WTC11 (cell line): ENCODE measurements around the gene TMEM121B. TPM values are rescaled to one million over a fixed set of nuclear protein-coding genes. Genes with fewer than 3 reads are reported as not detected.

Experiments
- ATAC-seq: fragments of 200-7000 bp; cut with Tn5 transposase; 2 replicates; pipeline ENCODE4 v1.10.0; 2021; ENCODE audit warnings: mild to moderate bottlenecking, moderate library complexity
- CTCF ChIA-PET: fragments of 300-600 bp; sonication (Branson Sonifier 250); formaldehyde crosslinking; loops from one replicate; lab custom pipeline; 2021; ENCODE audit warnings: antibody characterized with exemption; lab: Charles Lee
- POLR2A ChIA-PET: fragments of 350-600 bp; sonication (Branson Sonifier 250); formaldehyde crosslinking; loops from one replicate; lab custom pipeline; 2021; ENCODE audit warnings: antibody characterized with exemption; lab: Charles Lee
- DNase-seq: peaks from one replicate; pipeline ENCODE4 v3.0.0; 2021; ENCODE audit warnings: low spot score
- H3K27ac Mint-ChIP-seq: 2 replicates; pipeline ENCODE4 v1.8.0; 2021; ENCODE audit warnings: mixed read lengths
- H3K27me3 Mint-ChIP-seq: 2 replicates; pipeline ENCODE4 v1.8.0; 2021; ENCODE audit warnings: low read depth, mild to moderate bottlenecking, moderate library complexity, mixed read lengths
- H3K36me3 Mint-ChIP-seq: 2 replicates; pipeline ENCODE4 v1.8.0; 2021; ENCODE audit warnings: mixed read lengths
- H3K4me1 Mint-ChIP-seq: 2 replicates; pipeline ENCODE4 v1.8.0; 2022; ENCODE audit warnings: mixed read lengths
- H3K4me3 Mint-ChIP-seq: 2 replicates; pipeline ENCODE4 v1.8.0; 2021; ENCODE audit warnings: mild to moderate bottlenecking, moderate library complexity, mixed read lengths
- H3K9me3 Mint-ChIP-seq: 2 replicates; pipeline ENCODE4 v1.8.0; 2021; ENCODE audit warnings: mixed read lengths
- AR ChIP-seq: fragments of 250-450 bp; sonication (Bioruptor Pico); IDR thresholded peaks from 2 replicates; pipeline ENCODE4 v1.9.0; 2021; ENCODE audit warnings: mild to moderate bottlenecking
- CTCF ChIP-seq: fragments of 200-600 bp; IDR thresholded peaks from 2 replicates; pipeline ENCODE4 v1.8.0; 2022; ENCODE audit warnings: antibody characterized with exemption
- E2F1 ChIP-seq: sonication (generic); formaldehyde crosslinking; IDR thresholded peaks from 2 replicates; pipeline ENCODE4 v1.8.0; 2022; ENCODE audit warnings: mild to moderate bottlenecking, missing genetic modification reagents
- FOXP1 ChIP-seq: sonication (generic); formaldehyde crosslinking; IDR thresholded peaks from 2 replicates; pipeline ENCODE4 v1.8.0; 2022; ENCODE audit warnings: missing genetic modification reagents, mild to moderate bottlenecking, moderate library complexity, borderline replicate concordance
- JAZF1 ChIP-seq: fragments of 250-450 bp; sonication (Bioruptor Pico); IDR thresholded peaks from 2 replicates; pipeline ENCODE4 v1.9.0; 2021; ENCODE audit warnings: moderate library complexity, mild to moderate bottlenecking, inconsistent platforms
- JUN ChIP-seq: sonication (generic); formaldehyde crosslinking; IDR thresholded peaks from 2 replicates; pipeline ENCODE4 v1.8.0; 2023; ENCODE audit warnings: mild to moderate bottlenecking, missing genetic modification reagents
- MXD4 ChIP-seq: fragments of 250-450 bp; sonication (Bioruptor Pico); IDR thresholded peaks from 2 replicates; pipeline ENCODE4 v1.8.0; 2021; ENCODE audit warnings: mild to moderate bottlenecking, moderate library complexity, borderline replicate concordance
- NFYB ChIP-seq: sonication (generic); formaldehyde crosslinking; conservative IDR thresholded peaks from 2 replicates; pipeline ENCODE4 v1.8.0; 2022; ENCODE audit warnings: low read depth, missing genetic modification reagents
- NR1H2 ChIP-seq: sonication (generic); formaldehyde crosslinking; IDR thresholded peaks from 2 replicates; pipeline ENCODE4 v1.9.0; 2021; ENCODE audit warnings: mild to moderate bottlenecking, moderate library complexity, missing genetic modification reagents
- RORB ChIP-seq: fragments of 250-450 bp; sonication (Bioruptor Pico); IDR thresholded peaks from 2 replicates; pipeline ENCODE4 v1.9.0; 2021; ENCODE audit warnings: mild to moderate bottlenecking
- SMAD3 ChIP-seq: sonication (generic); formaldehyde crosslinking; IDR thresholded peaks from 2 replicates; pipeline ENCODE4 v1.8.0; 2022; ENCODE audit warnings: missing genetic modification reagents, mild to moderate bottlenecking, borderline replicate concordance
- TEAD1 ChIP-seq: sonication (generic); formaldehyde crosslinking; IDR thresholded peaks from 2 replicates; pipeline ENCODE4 v1.8.0; 2022; ENCODE audit warnings: mild to moderate bottlenecking, missing genetic modification reagents
- TP53 ChIP-seq: sonication (generic); formaldehyde crosslinking; IDR thresholded peaks from 2 replicates; pipeline ENCODE4 v1.8.1; 2023; ENCODE audit warnings: mild to moderate bottlenecking, missing genetic modification reagents
- USF2 ChIP-seq: sonication (generic); formaldehyde crosslinking; IDR thresholded peaks from 2 replicates; pipeline ENCODE4 v1.8.1; 2023; ENCODE audit warnings: mild to moderate bottlenecking, missing genetic modification reagents, moderate library complexity
- ZMAT4 ChIP-seq: fragments of 250-450 bp; sonication (Bioruptor Pico); IDR thresholded peaks from 2 replicates; pipeline ENCODE4 v1.9.0; 2021; ENCODE audit warnings: mild to moderate bottlenecking
- ZNF425 ChIP-seq: fragments of 250-450 bp; sonication (Bioruptor Pico); conservative IDR thresholded peaks from 2 replicates; pipeline ENCODE4 v1.9.0; 2021; ENCODE audit warnings: mild to moderate bottlenecking
- ZNF512 ChIP-seq: sonication (generic); formaldehyde crosslinking; IDR thresholded peaks from 2 replicates; pipeline ENCODE4 v1.8.1; 2022; ENCODE audit warnings: missing genetic modification reagents, borderline replicate concordance
- total RNA-seq: library from RNA; stranded (reverse); gene quantifications from 3 replicates; pipeline ENCODE4 v1.2.3, GENCODE V29; 2021

The TMEM121B gene
- total RNA-seq, 1 experiment from 2014 or later: 7.5 TPM

DNA sequence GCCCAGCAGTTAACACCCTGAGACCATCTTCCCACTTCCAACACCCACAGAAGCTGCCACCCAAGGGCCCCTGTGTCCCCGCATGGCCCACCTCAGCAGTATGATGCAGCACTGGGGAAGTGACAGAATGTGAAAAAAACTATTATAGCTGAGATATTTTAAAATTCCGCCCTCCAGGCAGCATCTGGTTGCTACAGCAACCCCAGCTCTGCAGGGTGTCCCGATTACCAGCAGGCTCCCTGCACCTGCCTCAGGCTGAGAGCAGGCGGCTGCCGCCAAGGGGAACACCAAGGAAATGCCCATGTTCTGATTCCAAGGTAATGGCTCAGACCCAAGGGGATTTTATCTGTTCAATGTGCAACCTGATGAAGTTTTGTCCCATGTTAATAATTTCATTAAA, 10.5 kb upstream of the TMEM121B start:
- no peaks in the 10 kb centered on the region for H3K9me3 Mint-ChIP-seq
- ChIA-PET POLR2A (interaction anchor here (0.6 kb wide), 1 partner anchor 13 kb away, joined by 3 read pairs; no protein-coding TSS in a partner anchor), CTCF (interaction anchor here (0.7 to 2.1 kb wide), 16 partner anchors 12 to 655 kb away, joined by 3 to 21 read pairs (median 4); no protein-coding TSS in a partner anchor)
- no peaks in the 10 kb centered on the region for H3K27me3 Mint-ChIP-seq
- no peak overlapping the region for H3K4me3 Mint-ChIP-seq
- peak; percentile 88 for ATAC-seq
- no peaks in the 10 kb centered on the region; the same call in 1 of the 2 replicates for H3K36me3 Mint-ChIP-seq
- peaks cover 13% of the 10 kb centered on the region for H3K4me1 Mint-ChIP-seq
- H3K27ac Mint-ChIP-seq: no peak overlapping the region
- DNase-seq: peak; percentile 66
- TF ChIP-seq CTCF (no peak), FOXP1 (CRISPR knock-in tag) (no peak), ZNF512 (no peak), JAZF1 (CRISPR knock-in tag) (no peak), ZMAT4 (CRISPR knock-in tag) (no peak), USF2 (CRISPR knock-in tag) (no peak), E2F1 (CRISPR knock-in tag) (no peak), SMAD3 (CRISPR knock-in tag) (no peak), TEAD1 (CRISPR knock-in tag) (no peak), NFYB (CRISPR knock-in tag) (no peak), MXD4 (CRISPR knock-in tag) (no peak), RORB (CRISPR knock-in tag) (no peak), AR (no peak), NR1H2 (no peak), JUN (CRISPR knock-in tag) (no peak), ZNF425 (CRISPR knock-in tag) (no peak), TP53 (CRISPR knock-in tag) (no peak)
- TF ChIP-seq, all 79 proteins: peak for 0
